Nucleus accumbens (tissue), 56 donors: ENCODE data around the gene RPS6KA5.
A peak's percentile ranks its signal among the peaks of the same experiment; 100 is the strongest.
"Not testable (repeated sequence)": the region's sequence is repeated elsewhere in the genome, so short reads cannot be mapped to it uniquely, and the experiment has no call there.

Experiments used
- DNase-seq, 56 donors: peaks; one replicate each; lab custom pipeline; 2025; lab: John Stamatoyannopoulos, UW

The RPS6KA5 gene

GRCh38 chr14:90991690-90992443, 68.6 kb downstream of the RPS6KA5 start:
- no peak for DNase-seq

DNA sequence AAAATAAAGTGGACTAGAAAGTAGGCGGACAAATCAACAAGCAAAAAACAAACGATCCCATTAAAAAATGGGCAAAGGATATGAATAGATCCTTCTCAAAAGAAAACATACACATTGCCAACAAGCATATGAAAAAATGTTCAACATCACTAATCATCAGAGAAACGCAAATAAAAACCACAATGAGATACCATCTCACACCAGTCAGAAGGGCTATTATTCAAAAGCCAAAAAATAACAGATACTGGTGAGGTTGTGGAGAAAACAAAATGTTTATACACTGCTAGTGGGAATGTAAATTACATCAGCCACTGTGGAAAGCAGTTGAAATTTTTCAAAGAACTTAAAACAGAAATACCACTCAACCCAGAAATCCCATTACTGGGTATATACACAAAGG, 70.3 kb downstream of the RPS6KA5 start:
- no peak for DNase-seq

DNA sequence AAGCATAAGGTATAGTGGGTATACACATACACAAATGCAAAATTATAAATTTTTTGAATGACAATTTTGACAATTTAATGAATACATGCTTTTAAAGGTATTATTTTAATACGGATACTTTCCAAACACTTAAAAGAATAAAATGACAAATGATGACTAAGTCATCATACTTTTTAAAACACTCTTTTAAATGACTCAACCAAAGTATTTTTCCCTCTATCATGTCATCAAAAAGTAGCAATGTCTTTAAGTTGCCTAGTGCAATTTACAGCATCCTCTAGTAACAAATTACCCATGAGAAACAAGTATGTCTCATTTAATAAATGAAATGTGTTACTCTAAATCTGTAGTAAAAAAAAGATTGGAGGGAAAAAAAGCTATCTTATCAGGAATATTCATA, 73.3 kb downstream of the RPS6KA5 start:
- DNase-seq = no peak

- DNase-seq = no peak
Observed at GRCh38 chr14:90986510-90986909, 73.9 kb downstream of the RPS6KA5 start.

- DNase-seq = no peak
Observed at GRCh38 chr14:90985601-90986242, 74.7 kb downstream of the RPS6KA5 start.

DNA sequence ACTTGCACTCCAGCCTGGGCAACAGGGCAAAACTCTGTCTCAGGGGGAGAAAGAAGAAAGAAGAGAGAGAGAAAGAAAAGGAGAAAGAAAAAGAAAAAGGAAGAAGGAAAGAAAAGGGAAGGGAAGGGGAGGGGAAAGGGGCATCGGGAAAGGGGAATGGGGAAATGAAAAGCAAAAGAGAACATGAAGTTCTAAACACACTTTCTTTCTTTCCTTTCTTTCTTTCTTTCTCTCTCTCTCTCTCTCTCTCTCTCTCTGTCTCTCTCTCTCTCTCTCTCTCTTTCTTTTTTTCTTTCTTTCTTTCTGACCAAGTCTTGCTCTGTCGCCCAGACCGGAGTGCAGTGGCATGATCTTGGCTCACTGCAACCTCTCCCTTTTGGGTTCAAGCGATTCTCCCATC, 76.9 kb downstream of the RPS6KA5 start:
- DNase-seq = no peak

- DNase-seq = no peak
Observed at GRCh38 chr14:90981636-90982035, 78.8 kb downstream of the RPS6KA5 start.

- not testable (repeated sequence) for DNase-seq
Observed at GRCh38 chr14:90980636-90981035, 79.8 kb downstream of the RPS6KA5 start.

DNA sequence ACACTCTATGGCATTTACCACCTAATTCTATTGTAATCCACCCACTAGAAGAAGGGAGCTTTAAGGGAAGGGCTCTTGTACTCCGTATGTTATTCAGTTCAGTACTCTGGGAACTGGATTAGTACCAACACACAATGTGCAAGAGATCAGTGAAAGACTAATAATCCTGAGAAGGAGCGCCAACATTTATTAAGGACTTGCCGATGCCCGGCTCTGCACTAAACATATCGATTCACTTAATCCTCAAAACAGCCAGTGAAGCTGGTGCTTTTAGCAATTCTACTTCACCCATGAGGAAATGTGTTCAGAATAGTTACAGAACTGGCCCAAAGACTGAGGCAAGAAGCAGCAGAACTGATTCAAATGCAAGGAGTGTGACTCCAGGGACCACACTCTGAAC, 80.9 kb downstream of the RPS6KA5 start:
- DNase-seq = peak in 2 of 56 donors; percentile 2 to 4

DNA sequence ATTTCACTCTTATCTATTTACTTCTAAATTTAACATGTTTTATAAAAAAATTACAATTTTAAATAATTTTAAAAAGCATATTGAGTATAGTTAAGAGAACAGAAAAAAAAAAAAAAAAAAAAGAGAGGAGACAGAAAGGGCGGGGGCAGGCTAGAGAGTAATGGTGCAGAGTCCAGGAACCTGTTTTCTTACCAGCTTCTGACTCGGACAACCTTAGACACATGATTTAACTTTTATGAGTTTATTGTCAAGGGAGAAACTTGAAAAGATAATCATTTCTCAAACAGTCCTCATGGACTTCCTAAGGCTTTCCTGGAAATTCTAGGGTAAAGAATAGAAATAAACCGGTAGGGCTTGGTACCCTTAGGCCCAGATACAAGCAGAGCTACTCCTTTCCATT, 84.3 kb downstream of the RPS6KA5 start:
- no peak for DNase-seq

GRCh38 chr14:90971687-90972086, 88.8 kb downstream of the RPS6KA5 start:
- no peak for DNase-seq

- DNase-seq = no peak
Observed at GRCh38 chr14:90970167-90970600, 90.3 kb downstream of the RPS6KA5 start.

DNA sequence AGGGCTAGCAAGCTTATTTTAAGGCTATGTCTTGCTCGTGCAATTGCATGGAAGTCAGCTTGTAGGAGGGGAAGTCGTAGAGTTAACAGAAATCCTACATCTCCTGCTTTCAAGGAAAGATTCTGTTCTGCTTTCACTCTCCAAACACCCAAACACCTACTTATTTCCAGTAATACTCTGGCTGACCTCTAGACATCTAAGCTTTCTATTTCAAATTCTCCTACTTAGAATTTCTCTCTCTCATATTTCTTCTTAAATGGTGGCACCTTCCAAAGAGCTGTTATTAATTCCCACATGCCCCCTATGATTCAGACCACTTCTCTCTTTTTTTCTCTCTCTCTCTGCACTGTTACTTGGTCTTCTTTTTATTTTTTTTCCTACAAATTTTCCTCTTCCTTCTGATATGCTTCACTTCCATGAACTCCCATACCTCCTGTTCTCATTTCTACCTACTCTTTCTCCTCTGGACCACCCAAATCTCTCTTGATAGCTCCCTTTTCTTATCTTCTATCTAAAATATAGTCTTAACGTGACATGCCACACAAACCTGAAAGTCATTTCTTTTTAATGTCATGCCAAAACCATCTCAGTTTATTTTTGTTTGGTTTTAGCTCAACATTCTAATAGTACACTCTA, 90.8 kb downstream of the RPS6KA5 start:
- no peak for DNase-seq

DNA sequence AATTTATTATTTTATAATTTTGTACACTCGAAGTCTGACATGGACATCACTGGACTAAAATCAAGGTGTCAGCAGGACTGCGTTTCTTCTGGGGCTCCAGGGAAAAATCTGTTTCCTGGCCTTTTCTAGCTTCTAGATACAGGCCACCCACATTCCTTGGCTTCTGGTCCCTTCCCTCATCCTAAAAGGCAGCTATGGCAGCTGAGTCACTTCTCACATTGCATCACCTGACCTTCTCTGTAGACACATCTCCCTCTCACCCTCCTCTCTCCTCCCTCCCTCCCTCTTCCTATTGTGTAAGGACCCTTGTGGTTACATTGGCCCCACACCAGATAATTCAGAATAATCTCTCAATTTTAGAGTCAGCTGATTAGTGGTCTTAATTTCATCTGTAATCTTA, 92.4 kb downstream of the RPS6KA5 start:
- no peak for DNase-seq

DNA sequence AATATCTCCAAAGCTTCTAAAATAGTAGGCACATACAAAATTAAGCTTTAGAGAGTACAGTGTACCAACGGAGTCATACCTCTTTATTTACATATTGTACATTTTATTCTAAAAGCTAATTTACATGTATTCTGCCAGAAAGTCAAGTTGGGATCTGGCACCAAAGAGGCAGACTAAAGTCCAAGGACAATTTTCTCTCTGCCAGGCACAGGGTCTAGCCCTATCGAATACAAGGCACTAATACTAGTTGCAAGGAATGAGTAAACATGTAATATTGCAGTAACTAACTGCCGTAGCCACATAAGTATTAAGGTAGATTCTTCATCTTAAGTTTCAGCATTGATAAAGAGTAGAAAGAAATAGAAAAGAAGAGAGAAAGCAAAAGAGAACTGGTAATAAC, 93.9 kb downstream of the RPS6KA5 start:
- no peak for DNase-seq

- DNase-seq = no peak
Observed at GRCh38 chr14:90965765-90966164, 94.7 kb downstream of the RPS6KA5 start.

GRCh38 chr14:90963343-90963742, 97.1 kb downstream of the RPS6KA5 start:
- DNase-seq = no peak

GRCh38 chr14:90962505-90963109, 97.8 kb downstream of the RPS6KA5 start:
- no peak for DNase-seq

DNA sequence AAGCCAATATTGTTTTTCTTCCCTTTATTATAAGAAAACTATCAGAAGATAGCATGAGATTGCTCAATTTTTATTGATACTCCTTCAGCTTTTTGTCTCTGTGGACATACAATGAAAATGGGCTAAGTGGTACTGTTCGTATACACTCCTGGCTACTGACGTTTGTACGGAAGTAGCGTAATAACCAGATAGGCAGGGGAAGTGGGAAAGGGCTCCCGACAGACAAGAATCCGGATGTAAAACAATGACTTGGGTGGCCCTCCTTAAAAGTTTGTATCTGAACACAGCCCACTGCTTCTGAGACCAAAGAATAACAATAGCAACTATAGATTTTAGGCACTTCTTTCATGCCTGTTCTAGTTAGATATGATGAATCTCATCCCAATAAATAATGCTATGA, 99.6 kb downstream of the RPS6KA5 start:
- DNase-seq = no peak

DNA sequence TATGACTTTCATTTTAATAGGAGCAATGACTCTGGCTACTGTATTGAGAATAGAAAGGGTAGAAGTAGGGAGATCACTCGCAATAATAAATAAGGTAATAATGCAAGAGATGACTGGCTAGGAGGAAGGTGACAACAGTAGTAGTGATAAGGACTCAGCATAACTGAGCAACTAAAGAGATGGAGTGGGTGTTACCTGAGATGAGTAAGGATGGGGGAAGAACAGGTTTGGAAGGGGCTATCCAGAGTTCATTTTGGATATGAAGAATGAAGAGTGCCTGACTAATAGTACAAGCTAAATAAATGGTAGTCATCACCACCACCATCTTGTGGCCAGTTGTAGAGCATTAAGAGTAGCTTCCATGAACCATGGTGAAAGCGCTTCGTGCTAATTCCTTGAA, 101.1 kb downstream of the RPS6KA5 start:
- DNase-seq = no peak

GRCh38 chr14:90956273-90956672, 104.2 kb downstream of the RPS6KA5 start:
- no peak for DNase-seq
